Lower lobe of right lung (tissue), 2 donors: ENCODE results near the gene ARHGAP10. TPM values are rescaled to one million over a fixed set of nuclear protein-coding genes. Genes with fewer than 3 reads are reported as not detected.

Experiments used
- ATAC-seq, 2 donors: fragments of 200-7000 bp; cut with Tn5 transposase; one replicate each; pipeline ENCODE4 v1.9.1; 2020 to 2022; ENCODE audit warnings: mild to moderate bottlenecking in 2 of 2, moderate library complexity in 2 of 2
- DNase-seq: peaks from one replicate; pipeline ENCODE4 v3.0.0-alpha.2; 2020
- H3K27ac ChIP-seq: fragments of 200-600 bp; one replicate; pipeline ENCODE4 v1.8.0; 2022
- H3K27me3 ChIP-seq: fragments of 200-600 bp; one replicate; pipeline ENCODE4 v1.8.0; 2022; ENCODE audit warnings: low read depth
- H3K36me3 ChIP-seq: fragments of 200-600 bp; one replicate; pipeline ENCODE4 v1.8.0; 2022; ENCODE audit warnings: mild to moderate bottlenecking
- H3K4me1 ChIP-seq: fragments of 200-600 bp; one replicate; pipeline ENCODE4 v1.8.0; 2022
- H3K4me3 ChIP-seq: fragments of 200-600 bp; one replicate; pipeline ENCODE4 v1.8.0; 2022; ENCODE audit warnings: mild to moderate bottlenecking
- H3K9me3 ChIP-seq: fragments of 200-600 bp; one replicate; pipeline ENCODE4 v1.8.0; 2022
- CTCF ChIP-seq: fragments of 200-600 bp; IDR thresholded peaks from one replicate; pipeline ENCODE4 v1.8.0; 2022; ENCODE audit warnings: antibody characterized with exemption, mild to moderate bottlenecking
- intact Hi-C: fragments of 100-400 bp; cut with DNase I; formaldehyde crosslinking; loops from one replicate; pipeline ENCODE4 v1.11.0; 2022
- total RNA-seq: library from RNA; stranded (reverse); fragmentation: NEBNext Ultra II Directional; extraction: Animal tissue kit (Norgen Biotek cat#: 25700); gene quantifications from one replicate; pipeline ENCODE4 v1.2.1, GENCODE V29; 2021
- donor health status: DM: no; HTN: yes; CAD: no; lungs with severe emphysema.

Gene ARHGAP10
- total RNA-seq, 1 donor from 2014 or later = 26.4 TPM

GRCh38 chr4:147840838-147841738, 109.2 kb downstream of the ARHGAP10 start:
- ATAC-seq (peak; percentile 58 to 68), DNase-seq (no peak)
- Histone ChIP-seq H3K27ac (no peak overlapping the region), H3K36me3 (no peaks in the 10 kb centered on the region), H3K9me3 (no peaks in the 10 kb centered on the region), H3K4me3 (no peak overlapping the region), H3K4me1 (peaks cover 14% of the 10 kb centered on the region), H3K27me3 (no peaks in the 10 kb centered on the region)
- intact Hi-C loops = no loop called here
- TF ChIP-seq CTCF = no peak

GRCh38 chr4:147842573-147842972, 110.7 kb downstream of the ARHGAP10 start:
- H3K27me3 ChIP-seq = no peaks in the 10 kb centered on the region
- peaks cover 14% of the 10 kb centered on the region for H3K4me1 ChIP-seq
- intact Hi-C loops = no loop called here
- TF ChIP-seq CTCF = no peak
- no peak overlapping the region for H3K27ac ChIP-seq
- H3K9me3 ChIP-seq = no peaks in the 10 kb centered on the region
- no peak for DNase-seq
- ATAC-seq = peak in 1 of 2 donors; percentile 54
- no peak overlapping the region for H3K4me3 ChIP-seq
- no peaks in the 10 kb centered on the region for H3K36me3 ChIP-seq

- H3K27me3 ChIP-seq = no peaks in the 10 kb centered on the region
- H3K4me1 ChIP-seq = peaks cover 14% of the 10 kb centered on the region
- DNase-seq (no peak), ATAC-seq (no peak)
- H3K36me3 ChIP-seq = no peaks in the 10 kb centered on the region
- intact Hi-C loops = no loop called here
- H3K9me3 ChIP-seq = no peaks in the 10 kb centered on the region
- H3K27ac ChIP-seq = no peak overlapping the region
- H3K4me3 ChIP-seq = no peak overlapping the region
- TF ChIP-seq CTCF = no peak
Measured at GRCh38 chr4:147843162-147843561, 111.3 kb downstream of the ARHGAP10 start.

- Histone ChIP-seq H3K27ac (no peak overlapping the region), H3K9me3 (no peaks in the 10 kb centered on the region), H3K27me3 (no peaks in the 10 kb centered on the region), H3K36me3 (no peaks in the 10 kb centered on the region), H3K4me1 (peaks cover 14% of the 10 kb centered on the region), H3K4me3 (no peak overlapping the region)
- no peak for ATAC-seq
- TF ChIP-seq CTCF = no peak
- no peak for DNase-seq
- intact Hi-C loops = no loop called here
Measured at GRCh38 chr4:147844781-147845180, 112.9 kb downstream of the ARHGAP10 start.

GRCh38 chr4:147846318-147847155, 114.6 kb downstream of the ARHGAP10 start:
- Histone ChIP-seq H3K27ac (no peak overlapping the region), H3K27me3 (no peaks in the 10 kb centered on the region), H3K4me1 (peaks cover 3% of the 10 kb centered on the region), H3K36me3 (no peaks in the 10 kb centered on the region), H3K9me3 (no peaks in the 10 kb centered on the region), H3K4me3 (no peak overlapping the region)
- intact Hi-C loops = no loop called here
- no peak for DNase-seq
- no peak for TF ChIP-seq CTCF
- ATAC-seq = no peak
